Measurements from ENCODE around the gene ALOX15.

GRCh38 chr17:4631836-4632580, 9.5 kb downstream of the ALOX15 start:
- TF ChIP-seq CTCF (IDR thresholded peaks at IDR 0.05) (no peak), POLR2A (IDR thresholded peaks at IDR 0.05) (no peak)
